HG02943 (cell line): Measurements from ENCODE around the gene RIPOR2.

ENCODE experiments used
- ATAC-seq: cut with Tn5 transposase; IDR thresholded peaks from one replicate; pipeline ENCODE4 v1.9.1; 2021; ENCODE audit warnings: mild to moderate bottlenecking, low read depth, moderate library complexity; ENCODE audit not compliant: unreplicated experiment

The RIPOR2 gene

GRCh38 chr6:24824142-24824938 lies 111.4 kb downstream of the RIPOR2 start:
- ATAC-seq = no peak

- ATAC-seq = no peak
Observed at GRCh38 chr6:24823185-24823584, 112.6 kb downstream of the RIPOR2 start.

- ATAC-seq = no peak
Observed at GRCh38 chr6:24822696-24823095, 113.1 kb downstream of the RIPOR2 start.

GRCh38 chr6:24821860-24822444 lies 113.8 kb downstream of the RIPOR2 start:
- ATAC-seq = no peak

GRCh38 chr6:24818346-24818745 lies 117.4 kb downstream of the RIPOR2 start:
- ATAC-seq = no peak

- ATAC-seq = no peak
Observed at GRCh38 chr6:24809728-24810127, 126.0 kb downstream of the RIPOR2 start.

GRCh38 chr6:24807584-24807983 lies 128.2 kb downstream of the RIPOR2 start:
- ATAC-seq = no peak

- ATAC-seq = no peak
Observed at GRCh38 chr6:24802271-24803059, 133.3 kb downstream of the RIPOR2 start.

GRCh38 chr6:24799541-24799915 lies 136.2 kb downstream of the RIPOR2 start:
- ATAC-seq = no peak

- no peak for ATAC-seq
Observed at GRCh38 chr6:24798740-24799540, 136.8 kb downstream of the RIPOR2 start, which contains the start of gene ARMH2. TSS of gene ARMH2 (minus strand) at chr6:24798917. CDS start at chr6:24798857, 60 bp downstream.

- ATAC-seq = no peak
Observed at GRCh38 chr6:24797596-24798216, 138.1 kb downstream of the RIPOR2 start.

GRCh38 chr6:24796616-24797290 lies 139.0 kb downstream of the RIPOR2 start:
- ATAC-seq = no peak

- ATAC-seq = no peak
Observed at GRCh38 chr6:24795106-24795505, 140.7 kb downstream of the RIPOR2 start.

- no peak for ATAC-seq
Observed at GRCh38 chr6:24788031-24788665, 147.6 kb downstream of the RIPOR2 start.

- no peak for ATAC-seq
Observed at GRCh38 chr6:24780206-24780605, 155.6 kb downstream of the RIPOR2 start.

GRCh38 chr6:24779416-24780016 lies 156.2 kb downstream of the RIPOR2 start:
- ATAC-seq = no peak

GRCh38 chr6:24778878-24779277 lies 156.9 kb downstream of the RIPOR2 start:
- no peak for ATAC-seq

- ATAC-seq = no peak
Observed at GRCh38 chr6:24778121-24778520, 157.6 kb downstream of the RIPOR2 start.

- ATAC-seq = no peak
Observed at GRCh38 chr6:24777227-24777626, 158.5 kb downstream of the RIPOR2 start.
